HepG2 (cell line): ENCODE measurements around the gene TSTD2. TPM values are rescaled to one million over a fixed set of nuclear protein-coding genes. Genes with fewer than 3 reads are reported as not detected.

Source experiments
- CCAR2 ChIP-seq: fragments of 200-400 bp; formaldehyde crosslinking; optimal IDR thresholded peaks from 2 replicates; pipeline ENCODE3; 2018; ENCODE audit warnings: low read depth, mild to moderate bottlenecking, low read length, moderate library complexity
- ETV5 ChIP-seq: IDR thresholded peaks from 2 replicates; pipeline ENCODE4 v1.6.1; 2018; ENCODE audit warnings: missing biosample characterization, missing genetic modification reagents, inconsistent platforms, borderline replicate concordance
- FOXC1 ChIP-seq: sonication (generic); formaldehyde crosslinking; IDR thresholded peaks from 2 replicates; pipeline ENCODE4 v1.8.0; 2022; ENCODE audit warnings: mild to moderate bottlenecking, missing genetic modification reagents, borderline replicate concordance
- KDM4B ChIP-seq: sonication (generic); formaldehyde crosslinking; IDR thresholded peaks from 2 replicates; pipeline ENCODE4 v1.4.0; 2020; ENCODE audit warnings: missing genetic modification reagents
- PAWR ChIP-seq: sonication (generic); formaldehyde crosslinking; IDR thresholded peaks from 2 replicates; pipeline ENCODE4 v1.4.0; 2020; ENCODE audit warnings: missing genetic modification reagents, mild to moderate bottlenecking, borderline replicate concordance
- POLR2G ChIP-seq: fragments of 200-400 bp; formaldehyde crosslinking; IDR thresholded peaks from 2 replicates; pipeline ENCODE4 v1.6.1; 2018; ENCODE audit warnings: mild to moderate bottlenecking, low read depth, low read length, moderate library complexity
- STAG1 ChIP-seq: sonication (generic); formaldehyde crosslinking; IDR thresholded peaks from 2 replicates; pipeline ENCODE4 v1.4.0; 2020; ENCODE audit warnings: missing genetic modification reagents
- THAP11 ChIP-seq: IDR thresholded peaks from 2 replicates; pipeline ENCODE4 v1.6.1; 2016; ENCODE audit warnings: missing biosample characterization, missing genetic modification reagents
- ZFAT ChIP-seq: sonication (generic); formaldehyde crosslinking; conservative IDR thresholded peaks from 2 replicates; pipeline ENCODE4 v1.8.1; 2023; ENCODE audit warnings: missing genetic modification reagents, inconsistent platforms
- ZNF382 ChIP-seq: sonication (generic); formaldehyde crosslinking; IDR thresholded peaks from 2 replicates; pipeline ENCODE4 v1.5.0; 2020; ENCODE audit warnings: missing genetic modification reagents, mild to moderate bottlenecking, borderline replicate concordance
- ZNF432 ChIP-seq: sonication (generic); formaldehyde crosslinking; IDR thresholded peaks from 2 replicates; pipeline ENCODE4 v1.5.0; 2020; ENCODE audit warnings: missing genetic modification reagents, mild to moderate bottlenecking, borderline replicate concordance
- polyA plus RNA-seq, 8 experiments: library from polyadenylated mRNA; depleted of rRNA in 3 of 8; stranded (reverse) in 7 of 8; unstranded in 1 of 8; fragments of >200 nt; fragmentation: Illumina TruSeq in 4 of 8; extraction: Trizol in 4 of 8; gene quantifications; 2 replicates each; pipeline versions ENCODE4 v1.2.1 to v1.2.3, GENCODE V29; 2011 to 2016; ENCODE audit warnings: low read depth in 4 of 8, missing spikeins in 1 of 8, mixed read lengths in 1 of 8; ENCODE audit not compliant: insufficient read depth in 1 of 8
- total RNA-seq, 5 experiments: library from RNA; depleted of rRNA; stranded (reverse); fragments of >200 nt; fragmentation: Illumina TruSeq; extraction: Trizol; gene quantifications; 2 replicates each; pipeline ENCODE4 v1.2.3, GENCODE V29; 2016; ENCODE audit warnings: low read depth in 1 of 5
- TF ChIP-seq, protein P1 (sequence below): sonication (generic); formaldehyde crosslinking; IDR thresholded peaks from 2 replicates; pipeline ENCODE4 v1.5.0; 2020; ENCODE audit warnings: mild to moderate bottlenecking, missing genetic modification reagents, borderline replicate concordance
- TF ChIP-seq, protein P2 (sequence below): sonication (generic); formaldehyde crosslinking; IDR thresholded peaks from 2 replicates; pipeline ENCODE4 v1.5.0; 2020; ENCODE audit warnings: mild to moderate bottlenecking, missing genetic modification reagents, moderate library complexity

TSTD2 gene
- total and polyA plus RNA-seq, 2 of the 13 experiments (the other 11 are each of a cell fraction or from before 2014, with no cell fraction given) = 16.0 to 23.1 TPM

DNA sequence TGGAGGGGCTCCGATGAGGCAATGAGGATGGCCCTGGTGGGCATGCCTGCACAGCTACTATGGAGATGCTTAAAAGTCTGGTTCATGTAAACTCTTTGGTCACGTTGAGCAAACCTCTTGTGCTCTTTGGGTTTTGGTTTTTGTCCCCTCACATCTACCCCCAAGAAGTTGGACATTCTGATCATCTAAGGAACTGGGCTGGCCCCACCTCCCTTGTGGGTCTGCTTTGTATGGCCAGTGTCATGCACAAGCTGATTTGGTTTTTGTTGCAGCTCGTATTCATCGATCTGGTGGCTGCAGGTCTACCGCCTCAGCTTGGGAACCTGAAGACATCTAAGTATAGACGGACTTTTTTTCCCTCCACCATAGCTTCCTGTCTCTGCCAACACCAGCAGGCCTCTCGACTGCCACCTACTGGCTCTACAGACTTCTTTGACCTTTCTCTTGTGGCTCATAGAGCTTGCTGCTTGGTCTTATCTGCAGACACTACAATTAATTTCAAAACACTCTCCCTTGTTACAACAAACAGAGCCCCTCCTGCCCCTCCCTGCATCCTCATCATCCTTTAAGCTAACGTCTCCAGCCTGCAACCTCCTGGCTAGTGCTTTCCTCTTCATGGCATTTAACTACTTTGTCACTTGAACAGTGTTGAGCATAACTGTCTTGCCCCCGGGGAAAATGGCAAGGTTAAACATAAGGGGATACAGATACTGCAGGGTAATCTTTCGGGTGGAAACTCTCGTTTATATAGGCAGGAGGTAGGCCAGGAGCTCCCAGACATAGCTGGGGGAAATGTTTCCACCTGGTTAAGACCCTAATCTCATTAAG lies 34.5 kb downstream of the TSTD2 start (continued):
- TF ChIP-seq PAWR = no peak
- 0 out of 2 replicates have a peak, but pooled peaks have one; percentile 47 for TF ChIP-seq KDM4B (CRISPR knock-in tag)
- TF ChIP-seq CCAR2 = no peak
- TF ChIP-seq, protein P1, sequence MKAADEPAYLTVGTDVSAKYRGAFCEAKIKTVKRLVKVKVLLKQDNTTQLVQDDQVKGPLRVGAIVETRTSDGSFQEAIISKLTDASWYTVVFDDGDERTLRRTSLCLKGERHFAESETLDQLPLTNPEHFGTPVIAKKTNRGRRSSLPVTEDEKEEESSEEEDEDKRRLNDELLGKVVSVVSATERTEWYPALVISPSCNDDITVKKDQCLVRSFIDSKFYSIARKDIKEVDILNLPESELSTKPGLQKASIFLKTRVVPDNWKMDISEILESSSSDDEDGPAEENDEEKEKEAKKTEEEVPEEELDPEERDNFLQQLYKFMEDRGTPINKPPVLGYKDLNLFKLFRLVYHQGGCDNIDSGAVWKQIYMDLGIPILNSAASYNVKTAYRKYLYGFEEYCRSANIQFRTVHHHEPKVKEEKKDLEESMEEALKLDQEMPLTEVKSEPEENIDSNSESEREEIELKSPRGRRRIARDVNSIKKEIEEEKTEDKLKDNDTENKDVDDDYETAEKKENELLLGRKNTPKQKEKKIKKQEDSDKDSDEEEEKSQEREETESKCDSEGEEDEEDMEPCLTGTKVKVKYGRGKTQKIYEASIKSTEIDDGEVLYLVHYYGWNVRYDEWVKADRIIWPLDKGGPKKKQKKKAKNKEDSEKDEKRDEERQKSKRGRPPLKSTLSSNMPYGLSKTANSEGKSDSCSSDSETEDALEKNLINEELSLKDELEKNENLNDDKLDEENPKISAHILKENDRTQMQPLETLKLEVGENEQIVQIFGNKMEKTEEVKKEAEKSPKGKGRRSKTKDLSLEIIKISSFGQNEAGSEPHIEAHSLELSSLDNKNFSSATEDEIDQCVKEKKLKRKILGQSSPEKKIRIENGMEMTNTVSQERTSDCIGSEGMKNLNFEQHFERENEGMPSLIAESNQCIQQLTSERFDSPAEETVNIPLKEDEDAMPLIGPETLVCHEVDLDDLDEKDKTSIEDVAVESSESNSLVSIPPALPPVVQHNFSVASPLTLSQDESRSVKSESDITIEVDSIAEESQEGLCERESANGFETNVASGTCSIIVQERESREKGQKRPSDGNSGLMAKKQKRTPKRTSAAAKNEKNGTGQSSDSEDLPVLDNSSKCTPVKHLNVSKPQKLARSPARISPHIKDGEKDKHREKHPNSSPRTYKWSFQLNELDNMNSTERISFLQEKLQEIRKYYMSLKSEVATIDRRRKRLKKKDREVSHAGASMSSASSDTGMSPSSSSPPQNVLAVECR (CRISPR knock-in tag) = no peak
- TF ChIP-seq POLR2G = 0 out of 2 replicates have a peak, but pooled peaks have one; percentile 26
- TF ChIP-seq STAG1 = peak; percentile 73
- TF ChIP-seq, protein P2, sequence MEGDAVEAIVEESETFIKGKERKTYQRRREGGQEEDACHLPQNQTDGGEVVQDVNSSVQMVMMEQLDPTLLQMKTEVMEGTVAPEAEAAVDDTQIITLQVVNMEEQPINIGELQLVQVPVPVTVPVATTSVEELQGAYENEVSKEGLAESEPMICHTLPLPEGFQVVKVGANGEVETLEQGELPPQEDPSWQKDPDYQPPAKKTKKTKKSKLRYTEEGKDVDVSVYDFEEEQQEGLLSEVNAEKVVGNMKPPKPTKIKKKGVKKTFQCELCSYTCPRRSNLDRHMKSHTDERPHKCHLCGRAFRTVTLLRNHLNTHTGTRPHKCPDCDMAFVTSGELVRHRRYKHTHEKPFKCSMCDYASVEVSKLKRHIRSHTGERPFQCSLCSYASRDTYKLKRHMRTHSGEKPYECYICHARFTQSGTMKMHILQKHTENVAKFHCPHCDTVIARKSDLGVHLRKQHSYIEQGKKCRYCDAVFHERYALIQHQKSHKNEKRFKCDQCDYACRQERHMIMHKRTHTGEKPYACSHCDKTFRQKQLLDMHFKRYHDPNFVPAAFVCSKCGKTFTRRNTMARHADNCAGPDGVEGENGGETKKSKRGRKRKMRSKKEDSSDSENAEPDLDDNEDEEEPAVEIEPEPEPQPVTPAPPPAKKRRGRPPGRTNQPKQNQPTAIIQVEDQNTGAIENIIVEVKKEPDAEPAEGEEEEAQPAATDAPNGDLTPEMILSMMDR (CRISPR knock-in tag) = peak; percentile 86
- 0 out of 2 replicates have a peak, but pooled peaks have one; percentile 30 for TF ChIP-seq THAP11 (CRISPR knock-in tag)
- TF ChIP-seq ZFAT = no peak
- TF ChIP-seq ZNF382 (CRISPR knock-in tag) = no peak
- 0 out of 2 replicates have a peak, but pooled peaks have one; percentile 41 for TF ChIP-seq FOXC1
- no peak for TF ChIP-seq ZNF432
- TF ChIP-seq ETV5 (CRISPR knock-in tag) = peak; percentile 45; the same call in 1 of the 2 replicates
- TF ChIP-seq, all 625 proteins: peak for 17
